ENCODE measurements around the gene FOXF1.
A peak's percentile ranks its signal among the peaks of the same experiment; 100 is the strongest.

FOXF1 gene

GRCh38 chr16:86536621-86537020, 26.3 kb downstream of the FOXF1 start:
- no peak for DNase-seq

- no peak for DNase-seq
Observed at GRCh38 chr16:86537486-86537885, 27.2 kb downstream of the FOXF1 start.

- no peak for DNase-seq
Observed at GRCh38 chr16:86538196-86538780, 28.0 kb downstream of the FOXF1 start.

- no peak for DNase-seq
Observed at GRCh38 chr16:86540894-86541293, 30.6 kb downstream of the FOXF1 start.

GRCh38 chr16:86541560-86541959, 31.2 kb downstream of the FOXF1 start:
- DNase-seq = no peak

- DNase-seq = no peak
Observed at GRCh38 chr16:86542756-86543750, 32.7 kb downstream of the FOXF1 start.

GRCh38 chr16:86545481-86545880, 35.2 kb downstream of the FOXF1 start:
- DNase-seq = no peak

- DNase-seq = no peak
Observed at GRCh38 chr16:86545954-86546637, 35.8 kb downstream of the FOXF1 start.

- no peak for DNase-seq
Observed at GRCh38 chr16:86546638-86547013, 36.3 kb downstream of the FOXF1 start.

GRCh38 chr16:86547286-86547685, 37.0 kb downstream of the FOXF1 start:
- DNase-seq = no peak

- no peak for DNase-seq
Observed at GRCh38 chr16:86549076-86549892, 39.0 kb downstream of the FOXF1 start.

GRCh38 chr16:86549893-86550190, 39.5 kb downstream of the FOXF1 start:
- DNase-seq = no peak

- DNase-seq = no peak
Observed at GRCh38 chr16:86550281-86550680, 40.0 kb downstream of the FOXF1 start.

- DNase-seq = no peak
Observed at GRCh38 chr16:86553356-86553755, 43.0 kb downstream of the FOXF1 start.

GRCh38 chr16:86554599-86554916, 44.2 kb downstream of the FOXF1 start:
- no peak for DNase-seq

- DNase-seq = peak; percentile 96
Observed at GRCh38 chr16:86554917-86555703, 44.8 kb downstream of the FOXF1 start, which contains the start of gene MTHFSD. TSS of gene MTHFSD (minus strand) at chr16:86555235. CDS start at chr16:86555184, 51 bp downstream.

GRCh38 chr16:86555704-86556075, 45.4 kb downstream of the FOXF1 start:
- no peak for DNase-seq

GRCh38 chr16:86556576-86556975, 46.2 kb downstream of the FOXF1 start:
- no peak for DNase-seq

- DNase-seq = no peak
Observed at GRCh38 chr16:86557587-86557986, 47.3 kb downstream of the FOXF1 start.

- no peak for DNase-seq
Observed at GRCh38 chr16:86558355-86559193, 48.2 kb downstream of the FOXF1 start.

GRCh38 chr16:86559802-86560305, 49.5 kb downstream of the FOXF1 start:
- DNase-seq = no peak
